GM21737 (cell line): ENCODE measurements around the gene AATK.
"Not testable (repeated sequence)": the region's sequence is repeated elsewhere in the genome, so short reads cannot be mapped to it uniquely, and the experiment has no call there.

Source experiments
- ATAC-seq: cut with Tn5 transposase; IDR thresholded peaks from one replicate; pipeline ENCODE4 v1.9.1; 2021; ENCODE audit warnings: mild to moderate bottlenecking, moderate library complexity; ENCODE audit not compliant: unreplicated experiment

AATK gene

DNA sequence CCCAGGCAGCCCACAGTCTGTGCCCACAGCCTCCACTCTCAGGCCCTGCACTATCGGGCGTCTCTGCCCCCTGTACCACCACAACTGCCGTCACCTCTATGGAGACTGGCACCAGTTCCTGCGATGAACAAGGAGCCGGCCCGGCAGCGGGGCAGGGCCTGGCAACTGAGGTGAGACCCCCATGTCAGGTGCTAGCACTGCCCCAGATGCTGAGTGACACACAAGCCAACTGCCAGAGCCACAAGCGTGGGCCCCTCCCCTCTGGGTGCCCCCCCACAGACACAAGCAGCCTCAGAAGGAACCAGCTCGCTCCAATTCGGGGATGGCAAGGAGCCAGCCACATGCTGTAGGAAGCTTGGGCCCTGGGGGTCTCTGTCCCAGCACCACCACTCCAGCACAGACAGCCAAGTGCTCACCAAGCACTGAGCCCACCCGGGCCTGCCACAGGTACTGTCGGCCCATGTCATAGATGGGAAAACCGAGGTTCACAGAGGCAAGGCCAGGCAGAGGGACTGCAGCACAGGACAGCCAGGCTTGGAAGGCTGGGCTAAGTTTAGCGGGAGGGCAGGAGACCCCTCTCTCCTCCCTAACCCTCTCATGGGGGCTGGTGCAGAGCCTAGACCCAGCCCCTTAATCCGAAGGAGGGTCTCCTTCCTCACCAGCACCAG lies 2.2 kb downstream of the AATK start:
- no peak for ATAC-seq

DNA sequence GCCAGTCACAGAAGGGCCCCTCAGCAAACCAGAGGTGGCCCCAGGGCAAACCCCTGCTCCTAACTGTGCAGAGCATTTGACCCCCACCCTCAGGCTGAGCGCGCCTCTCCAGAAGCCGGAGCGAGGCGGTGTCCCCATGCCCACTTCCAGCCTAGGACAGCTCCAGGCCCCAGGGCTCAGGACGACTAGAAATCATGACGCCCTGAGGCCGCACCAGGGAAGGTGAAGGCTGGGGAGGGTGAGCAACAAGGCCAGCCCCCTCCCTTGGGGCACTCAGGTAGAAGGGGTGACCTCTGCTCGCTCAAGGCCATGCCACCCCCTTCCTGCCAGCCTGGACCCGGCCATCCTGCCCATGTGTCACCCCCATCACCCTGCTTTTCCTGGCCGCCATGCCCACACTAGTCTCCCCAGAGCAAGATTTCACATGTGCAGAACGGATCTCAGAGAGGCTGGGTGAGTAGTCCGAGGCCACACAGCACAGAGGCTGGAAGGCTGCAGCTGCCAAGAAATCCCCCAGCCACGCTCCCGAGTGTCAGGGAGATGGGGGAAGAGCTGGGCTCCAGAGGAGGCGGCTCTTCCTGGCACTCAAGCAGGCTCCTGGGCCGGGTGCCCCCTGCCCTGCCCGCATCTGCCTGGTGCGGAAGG lies 2.8 kb downstream of the AATK start:
- ATAC-seq: no peak

DNA sequence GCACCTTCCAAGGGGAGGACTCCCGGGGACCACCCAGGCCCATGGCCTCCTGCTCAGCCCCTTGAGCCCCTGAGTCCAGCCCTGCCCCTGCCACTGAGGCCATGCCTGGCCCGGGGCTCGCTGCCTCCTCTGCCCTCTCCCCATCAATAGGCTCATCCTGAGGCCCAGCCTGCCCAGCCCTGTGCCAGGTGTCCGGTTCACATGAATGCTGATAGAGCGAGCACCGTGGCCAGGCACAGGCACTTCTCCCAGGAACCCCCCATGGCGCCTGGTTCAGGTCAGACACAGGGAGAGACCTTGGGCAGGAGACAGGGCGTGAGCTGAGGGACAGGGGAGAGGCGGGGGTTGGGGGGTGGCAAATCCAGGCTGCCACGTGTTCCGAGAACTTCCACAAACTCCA lies 3.5 kb downstream of the AATK start:
- ATAC-seq: no peak

DNA sequence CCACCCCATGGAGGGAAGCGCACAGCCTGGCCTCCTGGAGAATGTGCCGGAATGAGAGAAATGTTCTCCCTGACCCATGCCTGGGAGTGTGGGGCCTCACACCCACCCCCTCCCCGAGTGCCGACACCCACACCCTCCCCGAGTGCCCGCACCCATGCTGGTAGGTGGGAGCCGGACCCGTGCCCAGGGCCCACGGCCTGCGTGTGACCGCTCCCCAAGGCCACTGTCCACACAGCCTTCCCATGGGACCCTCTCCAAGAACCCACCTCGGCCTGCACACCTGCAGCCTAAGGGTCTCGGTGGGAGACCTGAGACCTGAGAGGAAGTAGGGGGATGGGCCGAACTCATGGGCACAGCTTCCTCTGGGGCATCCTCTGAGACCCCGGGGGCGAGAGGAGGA lies 4.0 kb downstream of the AATK start:
- no peak for ATAC-seq

DNA sequence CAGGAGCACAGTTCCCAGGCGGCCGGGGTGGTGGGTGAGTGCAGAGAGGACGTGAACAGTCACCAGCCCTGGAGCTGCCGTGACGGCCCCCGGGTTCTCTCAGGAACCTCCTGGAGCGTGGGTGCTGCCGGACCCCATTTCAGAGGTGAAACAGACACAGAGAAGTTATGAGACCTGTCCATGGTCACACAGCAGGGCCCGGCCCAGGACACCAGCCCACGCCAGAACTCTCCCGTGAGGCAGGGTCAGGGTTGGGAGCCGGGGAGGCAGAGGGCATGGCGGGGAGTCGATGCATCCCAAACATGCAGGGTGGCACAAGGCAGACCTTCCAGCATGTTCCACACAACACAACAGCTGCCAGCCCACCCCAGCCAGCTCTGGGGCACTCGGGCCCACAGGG lies 4.5 kb downstream of the AATK start:
- no peak for ATAC-seq

DNA sequence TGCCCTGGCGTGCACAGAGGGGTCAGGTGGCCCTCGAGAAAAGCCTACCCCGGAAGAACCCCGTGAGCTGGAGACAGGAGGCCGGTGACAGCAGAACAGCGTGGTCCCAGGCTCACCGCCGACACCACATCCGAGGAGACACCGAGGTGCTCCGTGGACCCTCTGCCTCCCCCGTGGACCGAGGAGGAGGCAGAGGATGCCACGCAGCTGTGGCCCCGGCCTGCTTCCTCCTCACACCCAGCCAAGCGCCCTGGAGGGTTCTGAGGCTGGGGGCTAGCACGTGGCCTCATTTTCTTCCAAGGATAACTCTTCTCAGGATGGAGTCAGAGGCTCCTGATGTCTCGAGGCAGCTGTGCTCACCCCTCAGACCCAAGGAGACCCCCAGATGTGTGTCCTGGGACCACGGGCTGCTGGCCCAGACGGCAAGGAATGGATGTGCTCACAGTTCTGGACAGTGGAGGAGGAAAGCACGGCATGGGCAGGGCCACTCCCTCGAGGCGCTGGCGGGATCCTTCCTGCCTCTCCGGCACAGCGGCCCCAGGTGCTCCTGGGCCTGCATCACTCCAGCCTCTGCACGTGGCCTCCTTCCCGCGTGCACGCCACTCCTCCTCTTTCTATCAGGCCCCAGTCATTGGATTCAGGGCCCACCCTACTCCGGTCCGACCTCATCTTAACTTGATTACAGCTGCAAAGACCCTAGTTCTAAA lies 5.1 kb downstream of the AATK start:
- ATAC-seq: no peak

DNA sequence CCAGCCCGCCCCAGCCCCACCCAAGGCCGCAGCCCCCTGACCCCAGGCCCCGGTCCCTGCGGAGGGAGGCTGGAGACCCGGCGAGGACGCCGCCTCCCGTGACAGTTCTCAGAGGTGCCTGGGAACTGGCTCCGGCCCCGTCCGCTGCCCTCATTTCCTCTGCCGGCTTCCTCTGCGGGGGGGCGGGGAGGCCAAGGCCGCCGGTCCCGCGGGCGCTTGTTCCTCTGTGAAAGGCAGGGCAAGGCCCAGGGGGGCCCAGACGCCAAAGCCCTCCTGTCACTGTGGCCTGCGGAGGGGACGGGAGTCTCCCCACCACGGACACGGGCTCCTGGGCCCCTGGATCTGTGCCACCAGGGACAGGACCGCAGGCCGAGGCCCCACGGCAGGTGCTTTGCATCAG lies 5.7 kb downstream of the AATK start:
- ATAC-seq: no peak

DNA sequence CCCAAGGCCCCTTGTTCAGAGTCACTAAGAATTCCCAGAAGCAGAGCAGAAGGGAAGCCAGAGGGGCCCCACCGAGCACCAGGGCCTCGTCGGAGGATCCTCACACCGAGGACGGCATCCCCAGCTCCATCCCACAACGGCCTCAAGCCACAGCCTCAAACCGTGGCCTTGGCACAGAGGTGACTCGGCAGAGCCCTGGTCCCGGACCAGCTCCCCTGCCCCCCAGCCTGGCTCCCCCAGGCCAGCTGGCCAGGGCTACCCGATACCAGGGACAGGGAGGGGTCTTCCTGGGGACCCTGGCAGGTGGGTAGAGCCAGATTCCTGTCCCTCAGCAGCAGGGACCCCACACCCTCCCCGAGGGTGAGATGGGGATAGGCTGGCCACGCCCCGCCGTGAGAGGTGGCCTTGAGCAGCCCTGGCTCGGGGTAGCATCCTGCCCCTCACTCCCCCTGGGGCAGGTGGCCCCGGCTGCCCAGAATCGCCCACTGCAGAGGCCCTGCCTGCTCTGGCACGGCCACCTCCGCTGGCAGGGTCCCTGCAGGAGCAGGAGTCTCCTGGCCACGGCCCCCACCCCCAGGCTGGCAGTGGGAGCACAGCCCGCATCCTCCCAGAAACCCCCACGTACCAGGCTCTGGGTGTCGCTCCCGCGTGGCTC lies 6.3 kb downstream of the AATK start:
- no peak for ATAC-seq

DNA sequence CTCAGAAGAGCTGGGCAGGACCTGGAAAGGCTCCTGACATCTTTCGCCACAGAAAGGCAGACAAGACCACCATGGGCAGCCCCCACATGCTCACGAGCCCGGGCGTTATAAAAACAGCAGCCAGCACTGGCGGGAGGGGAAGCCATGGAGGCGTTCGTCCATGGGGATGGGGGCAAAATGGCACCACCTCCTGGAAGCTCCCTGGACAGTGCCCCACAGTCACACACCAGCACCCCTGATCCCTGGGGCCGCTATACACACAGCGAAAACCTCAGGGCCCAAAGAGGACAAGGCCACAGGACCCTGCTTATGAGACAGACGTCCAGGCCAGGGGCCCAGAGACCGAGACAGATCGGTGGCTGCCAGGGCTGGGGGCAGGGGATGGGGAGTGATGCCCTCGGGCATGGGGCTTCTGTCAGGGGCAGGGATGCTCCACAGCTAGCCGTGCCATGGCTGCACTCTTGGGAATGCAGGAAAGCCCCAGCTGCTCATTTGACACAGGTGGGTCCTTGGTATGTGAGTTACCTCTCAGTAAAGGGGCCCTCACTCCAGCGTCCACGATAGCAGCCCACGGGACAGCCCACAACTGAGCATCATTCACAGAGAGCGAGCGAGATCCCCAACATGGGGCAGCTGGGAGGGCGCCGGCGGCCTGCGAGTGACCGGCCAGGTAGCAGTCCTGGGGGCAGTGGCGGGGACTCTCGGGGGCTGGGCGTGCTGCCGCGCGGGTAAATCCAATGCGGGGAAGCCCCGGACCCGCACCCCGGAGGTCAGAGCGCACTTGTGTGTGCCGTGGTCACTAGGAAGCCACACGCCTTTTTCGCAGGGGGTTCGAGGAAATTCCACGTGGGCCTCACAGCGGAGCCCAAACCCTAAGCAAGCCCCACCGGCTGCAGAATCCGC lies 7.1 kb downstream of the AATK start:
- ATAC-seq: no peak

DNA sequence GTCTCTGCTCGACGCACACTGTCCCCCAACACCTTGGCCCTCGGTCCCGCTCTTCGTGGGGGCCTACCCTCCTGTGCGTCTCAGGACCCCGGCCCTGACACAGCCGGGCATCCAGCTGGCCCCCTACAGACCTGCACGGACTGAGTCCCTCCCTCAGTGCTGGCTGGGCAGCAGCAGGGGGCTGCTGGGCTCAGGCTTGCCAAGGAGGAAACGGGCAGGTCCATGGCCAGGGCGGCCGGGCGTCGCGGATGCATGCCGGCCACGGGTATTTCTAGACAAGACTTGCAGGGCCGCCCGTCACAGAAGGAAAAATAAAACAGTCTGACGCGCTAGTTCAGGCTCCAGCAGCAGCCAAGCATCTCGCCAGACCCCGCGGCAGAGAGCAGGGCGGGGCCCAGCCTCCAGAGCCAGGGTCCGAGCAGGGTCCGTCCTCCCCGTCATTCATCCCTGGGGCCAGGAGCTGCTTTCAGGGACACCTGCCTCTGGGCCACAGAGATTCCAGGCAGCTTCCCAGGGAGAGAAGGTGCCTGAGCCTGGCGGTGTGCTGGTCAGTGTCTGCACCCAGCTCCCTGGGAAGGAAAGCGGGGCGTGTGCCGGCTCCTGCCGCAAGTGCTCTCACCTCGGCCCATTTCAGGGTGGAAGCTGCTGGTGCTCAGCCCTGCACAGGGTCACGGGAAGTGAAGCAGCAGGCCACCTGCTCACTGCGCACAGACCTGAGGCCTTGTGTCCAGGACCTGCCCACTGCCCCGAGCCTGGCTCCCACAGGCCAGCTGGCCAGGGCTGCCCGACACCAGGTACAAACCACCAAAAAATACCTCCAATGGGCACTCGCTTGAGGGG lies 8.0 kb downstream of the AATK start:
- no peak for ATAC-seq

DNA sequence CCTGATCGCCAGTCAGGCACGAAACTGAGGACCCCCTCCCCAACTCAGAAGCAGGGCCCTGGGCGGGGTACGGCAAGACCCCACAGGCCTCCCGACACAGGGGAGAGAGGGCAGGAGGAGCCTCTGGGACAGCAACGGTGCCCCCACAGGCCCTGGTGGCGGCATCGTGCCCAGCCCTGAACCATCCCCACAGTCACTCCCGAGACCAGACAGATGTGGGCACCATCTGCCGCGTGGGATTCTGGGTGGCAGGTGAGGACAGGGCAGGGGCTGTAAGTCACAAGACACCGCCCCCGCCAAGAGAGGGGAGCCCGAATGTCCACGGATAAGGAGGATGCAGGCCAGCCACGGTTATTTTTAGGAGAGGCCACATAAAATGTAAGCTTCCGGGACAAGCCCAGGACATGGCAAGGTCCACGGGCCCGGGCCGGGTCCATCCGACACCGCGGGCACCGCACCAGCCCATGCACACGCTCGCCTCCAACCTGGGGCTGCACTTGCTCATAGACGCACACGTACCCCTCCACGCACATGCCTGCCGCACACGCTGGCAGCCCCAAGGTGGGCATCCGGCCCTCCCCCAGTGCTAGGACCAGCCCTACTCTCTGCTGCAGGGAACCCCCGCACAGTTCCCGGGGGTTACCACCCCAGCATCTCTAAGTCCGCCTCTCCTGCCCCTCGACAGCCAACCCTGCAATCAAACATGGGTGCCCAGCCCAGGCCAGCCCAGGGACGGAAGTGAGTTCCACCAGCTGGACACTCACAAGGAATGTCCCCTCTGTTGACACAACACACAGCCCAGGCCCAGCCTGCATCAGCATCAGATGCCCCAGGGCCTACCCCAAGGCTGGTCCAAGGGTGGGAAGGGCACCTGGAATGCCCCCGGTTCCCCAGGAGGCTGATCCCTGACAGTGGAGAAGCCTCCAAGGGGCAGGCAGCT lies 8.9 kb downstream of the AATK start:
- no peak for ATAC-seq

DNA sequence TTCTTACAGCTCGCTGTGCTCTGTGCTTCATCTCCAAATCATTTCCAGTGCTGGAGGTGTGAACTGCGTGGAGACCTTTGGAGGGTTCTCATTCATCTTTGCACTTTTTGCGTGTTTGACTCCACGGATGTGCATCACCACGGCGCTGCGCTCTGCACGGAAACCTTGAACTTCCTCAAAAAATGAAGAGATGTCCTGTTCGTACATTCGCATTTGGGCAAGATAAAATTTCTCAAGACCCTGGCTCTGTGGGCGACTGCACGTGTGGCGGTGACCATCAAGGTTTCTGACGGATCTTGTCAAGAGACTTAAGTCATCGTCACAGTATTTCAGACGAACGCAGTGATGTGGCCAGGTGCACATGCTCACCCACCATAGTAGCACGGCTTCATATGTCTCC lies 11.1 kb downstream of the AATK start:
- ATAC-seq: no peak

DNA sequence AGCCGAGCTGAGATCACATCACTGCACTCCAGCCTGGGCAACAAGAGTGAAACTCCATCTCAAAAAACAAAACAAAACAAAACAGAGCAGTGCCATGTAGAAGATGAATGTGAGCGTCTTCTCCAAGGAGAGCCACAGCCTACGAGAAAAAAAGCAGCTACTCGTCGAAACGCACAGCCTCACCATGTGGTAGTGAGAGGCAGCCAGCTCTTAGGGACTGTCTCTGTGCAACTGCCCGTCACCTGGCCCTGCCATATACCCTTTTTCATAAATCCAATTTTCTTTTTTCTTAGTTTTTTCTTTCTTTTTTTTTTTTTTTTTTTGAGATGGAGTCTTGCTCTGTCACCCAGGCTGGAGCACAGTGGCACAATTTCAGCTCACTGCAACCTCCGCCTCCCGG lies 12.0 kb downstream of the AATK start:
- ATAC-seq: not testable (repeated sequence)

DNA sequence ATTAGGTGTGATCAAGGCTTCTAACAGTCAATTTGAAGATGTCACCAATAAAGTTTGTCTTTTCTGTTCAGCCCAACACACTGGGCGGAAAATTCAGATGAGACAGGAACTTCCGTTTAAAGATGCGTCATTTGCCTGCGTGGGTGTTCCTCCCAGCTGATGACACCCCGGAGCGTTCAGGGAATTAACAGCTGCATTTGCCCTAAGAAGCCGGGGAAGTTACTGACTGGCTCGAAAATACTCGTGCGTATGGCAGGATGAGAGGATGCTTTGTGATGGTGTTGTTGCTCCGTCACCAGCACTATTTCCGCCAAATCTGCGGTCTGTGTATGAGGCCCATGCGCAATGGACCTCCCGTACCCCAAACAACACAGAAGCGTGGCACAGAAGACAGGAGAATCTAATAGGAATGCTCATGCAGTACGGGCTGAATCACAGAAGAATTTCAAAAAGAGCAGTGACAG lies 12.6 kb downstream of the AATK start:
- ATAC-seq: no peak

DNA sequence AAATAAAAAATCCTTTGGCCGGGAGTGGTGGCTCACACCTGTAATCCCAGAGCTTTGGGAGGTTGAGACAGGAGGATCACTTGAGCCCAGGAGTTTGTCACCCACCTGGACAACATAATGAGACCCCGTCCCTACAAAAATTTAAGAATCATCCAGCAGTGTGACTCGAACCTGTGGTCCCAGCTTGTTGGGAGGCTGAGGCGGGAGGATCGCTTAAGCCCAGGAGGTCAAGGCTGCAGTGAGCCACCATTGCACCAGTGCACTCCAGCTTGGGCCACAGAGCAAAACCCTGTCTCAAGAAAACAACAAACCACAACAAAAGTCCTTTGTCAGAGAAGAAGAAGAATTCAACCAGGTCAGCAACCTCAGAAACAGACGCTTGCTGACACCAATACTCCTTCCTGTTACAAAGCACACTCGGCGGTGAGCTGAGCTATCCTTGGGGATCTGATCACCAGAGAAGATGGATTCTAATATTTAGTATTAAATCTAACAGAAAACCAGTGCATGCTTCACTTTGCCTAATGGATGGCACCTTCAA lies 13.7 kb downstream of the AATK start:
- no peak for ATAC-seq

DNA sequence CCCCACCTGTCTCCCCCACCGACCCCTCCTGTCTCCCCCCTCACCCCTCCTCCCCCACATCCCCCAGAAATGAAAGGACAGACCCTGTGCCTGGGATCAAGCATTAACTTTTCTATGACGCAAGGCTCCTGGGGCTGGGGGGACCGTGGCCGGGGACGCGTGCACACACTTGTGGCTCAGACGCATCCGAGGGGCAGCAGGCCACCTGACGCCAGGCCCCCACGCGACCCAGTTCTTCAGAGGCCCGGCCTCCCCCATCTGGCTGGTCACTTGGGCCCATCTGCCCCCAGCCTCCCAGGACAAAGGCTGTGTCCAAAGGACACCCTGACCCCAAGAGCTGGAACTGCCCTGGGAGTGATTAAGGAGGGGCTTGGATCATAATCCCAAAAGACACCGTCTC lies 14.7 kb downstream of the AATK start:
- ATAC-seq: no peak

DNA sequence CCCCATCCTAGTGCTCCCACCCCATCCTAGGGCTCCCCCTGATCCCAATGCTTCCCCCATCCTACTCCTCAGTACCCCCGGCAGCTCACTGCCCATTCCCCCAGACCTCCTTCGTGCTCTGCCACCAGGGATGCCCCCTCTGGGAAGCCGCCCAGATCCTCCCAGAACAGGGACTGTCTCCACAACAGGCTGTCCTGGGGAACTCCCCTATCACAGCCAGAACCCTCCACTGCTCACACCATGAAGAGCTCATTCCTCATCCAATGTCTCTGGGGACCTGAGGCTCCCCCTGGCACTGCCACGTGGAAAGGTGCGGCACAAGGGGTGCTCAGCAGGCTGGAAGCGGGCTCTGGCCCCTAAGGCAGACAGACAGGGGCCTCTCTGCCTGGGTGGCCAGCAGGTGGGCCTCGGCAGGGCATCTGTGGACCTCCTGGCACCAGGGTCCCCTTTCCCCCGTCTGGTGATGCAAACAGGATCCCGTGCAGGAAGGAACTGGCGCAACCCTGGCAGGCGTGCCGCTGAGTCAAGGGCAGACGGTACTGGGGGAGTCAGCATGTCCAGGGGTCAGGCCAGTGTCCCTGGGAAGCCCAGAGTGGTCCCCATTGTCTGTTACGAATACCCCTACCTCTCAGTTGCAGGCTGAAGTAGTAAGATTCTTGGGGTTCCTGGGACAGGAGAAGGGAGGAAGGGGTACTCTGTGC lies 15.5 kb downstream of the AATK start:
- no peak for ATAC-seq

DNA sequence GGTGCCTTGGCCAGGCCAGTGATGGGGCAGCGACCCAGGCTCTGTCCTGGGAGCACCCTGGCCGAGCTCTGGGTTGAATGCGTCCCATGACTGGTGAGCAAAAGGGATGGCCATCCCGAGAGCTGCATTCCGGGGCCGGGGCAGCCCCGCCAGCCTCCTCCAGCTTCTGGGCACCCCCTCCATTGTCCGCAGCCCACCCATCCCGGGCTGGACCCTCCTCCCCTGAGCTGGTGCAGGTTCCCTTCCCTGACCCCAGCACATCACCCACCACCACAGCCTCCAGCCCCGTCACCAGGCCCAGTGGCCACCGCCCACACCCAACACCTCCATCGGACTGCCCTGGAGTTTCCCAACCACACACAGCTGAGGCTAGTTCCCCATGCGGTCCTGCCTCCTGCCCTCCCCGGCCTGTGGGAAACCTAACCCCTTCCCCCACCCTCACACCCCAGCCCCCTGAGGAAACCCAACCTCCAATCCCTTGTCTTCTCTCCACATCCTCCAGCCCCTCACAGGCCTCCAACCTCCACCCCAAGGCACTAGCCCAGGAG lies 17.0 kb downstream of the AATK start:
- no peak for ATAC-seq
